Omental fat pad (tissue), 4 donors: Measurements from ENCODE around the gene CFDP1. TPM values are rescaled to one million over a fixed set of nuclear protein-coding genes. Genes with fewer than 3 reads are reported as not detected.

Experiments
- ATAC-seq: fragments of 150-250 bp; one replicate; pipeline ENCODE4 v1.9.1; 2016; ENCODE audit warnings: mild to moderate bottlenecking, moderate library complexity; ENCODE audit not compliant: low FRiP score
- DNase-seq: peaks from one replicate; pipeline ENCODE4 v3.0.0-alpha.2; 2019; ENCODE audit warnings: low spot score
- total RNA-seq, 4 donors: library from RNA; depleted of rRNA; stranded (reverse); fragments of >200 nt; gene quantifications; one replicate each; pipeline ENCODE4 v1.1.0, GENCODE V29; 2016
- TF ChIP-seq, protein P1 (sequence below), 3 donors: fragments of 450-650 bp; IDR thresholded peaks; one replicate each; pipeline ENCODE4 v1.5.1; 2016 to 2017; ENCODE audit warnings: antibody characterized with exemption in 3 of 3, mild to moderate bottlenecking in 3 of 3, moderate library complexity in 2 of 3

CFDP1 gene
- total RNA-seq, 4 donors from 2014 or later, result 37.5 to 54.4 (median 49.2) TPM

GRCh38 chr16:75420987-75421819 is 12.1 kb downstream of the CFDP1 start:
- ATAC-seq, result peak; percentile 59
- TF ChIP-seq, protein P1, sequence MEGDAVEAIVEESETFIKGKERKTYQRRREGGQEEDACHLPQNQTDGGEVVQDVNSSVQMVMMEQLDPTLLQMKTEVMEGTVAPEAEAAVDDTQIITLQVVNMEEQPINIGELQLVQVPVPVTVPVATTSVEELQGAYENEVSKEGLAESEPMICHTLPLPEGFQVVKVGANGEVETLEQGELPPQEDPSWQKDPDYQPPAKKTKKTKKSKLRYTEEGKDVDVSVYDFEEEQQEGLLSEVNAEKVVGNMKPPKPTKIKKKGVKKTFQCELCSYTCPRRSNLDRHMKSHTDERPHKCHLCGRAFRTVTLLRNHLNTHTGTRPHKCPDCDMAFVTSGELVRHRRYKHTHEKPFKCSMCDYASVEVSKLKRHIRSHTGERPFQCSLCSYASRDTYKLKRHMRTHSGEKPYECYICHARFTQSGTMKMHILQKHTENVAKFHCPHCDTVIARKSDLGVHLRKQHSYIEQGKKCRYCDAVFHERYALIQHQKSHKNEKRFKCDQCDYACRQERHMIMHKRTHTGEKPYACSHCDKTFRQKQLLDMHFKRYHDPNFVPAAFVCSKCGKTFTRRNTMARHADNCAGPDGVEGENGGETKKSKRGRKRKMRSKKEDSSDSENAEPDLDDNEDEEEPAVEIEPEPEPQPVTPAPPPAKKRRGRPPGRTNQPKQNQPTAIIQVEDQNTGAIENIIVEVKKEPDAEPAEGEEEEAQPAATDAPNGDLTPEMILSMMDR (IDR thresholded peaks at IDR 0.05), result no peak
- peak; percentile 41 for DNase-seq

- TF ChIP-seq, protein P1 (IDR thresholded peaks at IDR 0.05), result no peak
- DNase-seq (no peak), ATAC-seq (no peak)
Measured at GRCh38 chr16:75416904-75417565, 16.3 kb downstream of the CFDP1 start.

DNA sequence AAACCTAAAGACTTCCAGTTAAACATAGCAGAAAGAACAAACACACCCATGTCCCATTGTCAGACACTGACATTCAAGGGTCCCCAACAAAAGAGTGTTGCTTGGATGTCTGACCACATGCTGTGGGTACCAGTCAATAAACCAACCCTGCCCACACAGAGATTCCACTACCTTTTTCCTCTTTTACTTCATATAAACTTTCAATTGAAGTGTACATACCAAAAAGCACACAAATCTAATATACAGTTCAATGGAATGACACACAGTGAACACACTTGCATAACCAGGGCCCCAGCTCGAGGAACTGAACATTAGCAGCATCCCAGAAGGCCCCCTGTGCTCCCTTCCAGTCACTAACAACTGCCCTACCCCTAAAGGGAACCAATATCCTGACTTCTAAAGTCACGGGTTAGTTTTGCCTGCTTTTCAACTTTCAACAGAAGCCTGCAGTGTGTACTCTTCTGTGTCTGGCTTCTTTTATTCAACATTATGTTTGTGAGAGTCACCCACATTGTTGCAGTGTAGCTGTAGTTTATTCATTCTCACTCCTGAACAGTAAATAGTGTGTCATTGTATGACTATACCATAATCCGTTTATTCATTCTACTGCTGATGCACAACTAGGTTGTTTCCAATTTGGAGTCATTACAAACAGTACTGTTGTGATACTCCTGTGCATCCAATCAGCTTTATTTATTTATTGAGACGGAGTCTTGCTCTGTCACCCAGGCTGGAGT is 18.0 kb downstream of the CFDP1 start:
- TF ChIP-seq, protein P1 (IDR thresholded peaks at IDR 0.05), result no peak
- ATAC-seq, result no peak
- no peak for DNase-seq

DNA sequence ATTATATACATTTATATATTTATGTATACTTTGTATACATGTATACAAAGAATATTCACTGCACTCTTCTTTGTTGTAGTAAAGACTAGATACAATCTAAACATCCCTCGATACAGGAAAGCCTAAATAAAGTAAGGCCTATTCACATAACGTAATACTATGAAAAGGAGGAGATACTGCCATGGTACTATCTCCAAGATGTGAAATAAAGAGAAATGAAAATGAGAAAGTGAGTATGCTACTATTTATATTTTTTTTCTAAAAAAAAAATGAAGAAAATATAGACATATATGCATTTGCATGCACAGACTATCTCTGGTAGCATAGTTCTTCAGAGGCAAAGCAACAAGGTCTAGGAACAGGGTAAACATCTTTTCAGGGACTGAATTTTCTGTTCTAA is 19.4 kb downstream of the CFDP1 start:
- ATAC-seq, result no peak
- DNase-seq, result no peak
- TF ChIP-seq, protein P1 (IDR thresholded peaks at IDR 0.05), result no peak

DNA sequence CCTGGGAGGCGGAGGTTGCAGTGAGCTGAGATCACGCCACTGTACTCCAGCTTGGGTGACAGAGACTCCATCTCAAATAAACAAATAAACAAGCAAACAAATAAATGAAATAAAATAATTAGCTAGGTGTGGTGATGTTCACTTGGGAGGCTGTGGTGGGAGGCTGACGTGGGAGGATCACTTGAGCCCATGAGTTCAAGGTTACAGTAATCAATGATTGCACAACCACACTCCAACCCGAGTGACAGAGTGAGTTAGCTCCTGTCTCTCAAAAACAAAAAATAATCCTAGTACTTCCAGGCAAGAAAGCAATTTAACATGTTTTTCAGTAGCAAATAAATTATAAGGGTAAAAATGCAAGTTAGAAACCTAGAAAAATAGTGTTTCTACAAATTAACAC is 26.4 kb downstream of the CFDP1 start:
- ATAC-seq, result no peak
- DNase-seq, result no peak
- TF ChIP-seq, protein P1 (IDR thresholded peaks at IDR 0.05), result no peak

GRCh38 chr16:75402821-75403475 is 30.4 kb downstream of the CFDP1 start:
- DNase-seq (no peak), ATAC-seq (no peak)
- TF ChIP-seq, protein P1 (IDR thresholded peaks at IDR 0.05), result no peak
